ENCODE data around the gene CDH4. TPM values are rescaled to one million over a fixed set of nuclear protein-coding genes. Genes with fewer than 3 reads are reported as not detected.

The CDH4 gene
- total RNA-seq, 3 donors from 2014 or later (not counting 1 experiment from before 2014, with no cell fraction given) = 0.18 TPM; not detected in 2

- peaks cover 0 to 8% of the 10 kb centered on the region in 2 donors for H3K27me3 Mint-ChIP-seq (ENCODE audit: low read depth in 2 of 2)
- Histone ChIP-seq H3K4me3 (ENCODE audit: low read length) (no peak overlapping the region), H3K27ac (ENCODE audit: low read length) (no peak overlapping the region), H3K36me3 (ENCODE audit: control insufficient read depth, insufficient read depth, low read length) (no peaks in the 10 kb centered on the region), H3K9me3 (ENCODE audit: control insufficient read depth, insufficient read depth, low read length) (peaks cover 4% of the 10 kb centered on the region), H3K4me1 (ENCODE audit: control insufficient read depth, insufficient read depth, low read length) (no peaks in the 10 kb centered on the region), H3K27me3 (ENCODE audit: control insufficient read depth, insufficient read depth, low read length) (no peaks in the 10 kb centered on the region)
- intact Hi-C loops (cut with micrococcal nuclease) = no loop called here
- H3K36me3 Mint-ChIP-seq = no peaks in the 10 kb centered on the region
- WGBS (ENCODE audit: insufficient coverage) = 85% methylated on average over 2 of the region's 2 CpGs
- ATAC-seq (no peak), DNase-seq (no peak)
- no peaks in the 10 kb centered on the region for H3K4me1 Mint-ChIP-seq
- no peak for TF ChIP-seq CTCF (IDR thresholded peaks at IDR 0.05)
- H3K27ac Mint-ChIP-seq = no peak overlapping the region
- peaks cover 6 to 16% of the 10 kb centered on the region in 2 donors for H3K9me3 Mint-ChIP-seq
- no peak overlapping the region for H3K4me3 Mint-ChIP-seq
Observed at GRCh38 chr20:61790116-61790827, 538.2 kb downstream of the CDH4 start.

DNA sequence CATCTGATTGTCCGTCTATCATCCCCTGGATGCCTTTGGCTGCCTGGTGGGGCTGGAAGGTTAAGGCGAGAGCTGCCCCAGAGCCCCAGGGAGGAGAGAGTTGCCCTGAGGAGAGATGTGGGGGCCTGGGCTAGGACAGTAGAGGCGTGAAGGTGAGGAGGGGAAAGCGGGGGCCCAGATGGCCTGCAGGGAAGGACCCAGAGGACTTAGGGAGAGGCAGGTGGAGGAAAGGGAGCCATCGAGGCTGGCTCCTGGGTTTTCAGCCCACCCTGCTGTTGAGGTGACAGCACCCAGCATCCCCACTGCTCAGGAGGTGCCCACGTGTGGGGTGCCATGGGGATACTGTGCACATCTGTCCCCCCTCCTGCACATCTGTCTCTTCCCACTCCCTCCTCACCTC lies 539.9 kb downstream of the CDH4 start:
- H3K4me1 ChIP-seq (ENCODE audit: control insufficient read depth, insufficient read depth, low read length) = no peaks in the 10 kb centered on the region
- no peak overlapping the region for H3K4me3 Mint-ChIP-seq
- no peaks in the 10 kb centered on the region for H3K4me1 Mint-ChIP-seq
- no peaks in the 10 kb centered on the region for H3K27me3 ChIP-seq (ENCODE audit: control insufficient read depth, insufficient read depth, low read length)
- no peaks in the 10 kb centered on the region for H3K36me3 ChIP-seq (ENCODE audit: control insufficient read depth, insufficient read depth, low read length)
- WGBS (ENCODE audit: insufficient coverage) = 85% methylated on average over 6 of the region's 6 CpGs
- H3K9me3 Mint-ChIP-seq = peaks cover 6 to 16% of the 10 kb centered on the region in 2 donors
- H3K9me3 ChIP-seq (ENCODE audit: control insufficient read depth, insufficient read depth, low read length) = peaks cover 4% of the 10 kb centered on the region
- no peak for TF ChIP-seq CTCF (IDR thresholded peaks at IDR 0.05)
- no peak for DNase-seq
- H3K27ac Mint-ChIP-seq = no peak overlapping the region
- no peak overlapping the region for H3K27ac ChIP-seq (ENCODE audit: low read length)
- ATAC-seq = no peak
- no peak overlapping the region for H3K4me3 ChIP-seq (ENCODE audit: low read length)
- intact Hi-C loops (cut with micrococcal nuclease) = no loop called here
- peaks cover 0 to 8% of the 10 kb centered on the region in 2 donors for H3K27me3 Mint-ChIP-seq (ENCODE audit: low read depth in 2 of 2)
- H3K36me3 Mint-ChIP-seq = no peaks in the 10 kb centered on the region

GRCh38 chr20:61795669-61796630 lies 543.9 kb downstream of the CDH4 start:
- no peak overlapping the region for H3K4me3 Mint-ChIP-seq
- ATAC-seq = no peak

More at GRCh38 chr20:61795669-61796630, 543.9 kb downstream of the CDH4 start:
- Mint-ChIP-seq H3K9me3 (peaks cover 0 to 5% of the 10 kb centered on the region in 2 donors), H3K27me3 (ENCODE audit: low read depth in 2 of 2) (no peaks in the 10 kb centered on the region), H3K4me1 (no peaks in the 10 kb centered on the region), H3K27ac (no peak overlapping the region), H3K36me3 (no peaks in the 10 kb centered on the region)
- no peak overlapping the region for H3K4me3 ChIP-seq (ENCODE audit: low read length)
- no peaks in the 10 kb centered on the region for H3K9me3 ChIP-seq (ENCODE audit: control insufficient read depth, insufficient read depth, low read length)
- TF ChIP-seq CTCF (IDR thresholded peaks at IDR 0.05) = no peak
- no peak for DNase-seq
- intact Hi-C loops (cut with micrococcal nuclease) = no loop called here
- no peaks in the 10 kb centered on the region for H3K36me3 ChIP-seq (ENCODE audit: control insufficient read depth, insufficient read depth, low read length)
- H3K27ac ChIP-seq (ENCODE audit: low read length) = no peak overlapping the region
- WGBS (ENCODE audit: insufficient coverage) = 80% methylated on average over 15 of the region's 15 CpGs
- no peaks in the 10 kb centered on the region for H3K4me1 ChIP-seq (ENCODE audit: control insufficient read depth, insufficient read depth, low read length)
- H3K27me3 ChIP-seq (ENCODE audit: control insufficient read depth, insufficient read depth, low read length) = no peaks in the 10 kb centered on the region
